HCT116 (cell line): ENCODE results near the gene FARSA. TPM values are rescaled to one million over a fixed set of nuclear protein-coding genes. Genes with fewer than 3 reads are reported as not detected.

Source experiments
- ATAC-seq: fragments of 200-7000 bp; cut with Tn5 transposase; 2 replicates; pipeline ENCODE4 v1.9.1; 2020; ENCODE audit warnings: mild to moderate bottlenecking, moderate library complexity
- BruUV-seq: library from RNA; stranded (reverse); fragments of 400-500 nt; replicated peaks from 2 replicates; lab custom pipeline; 2021; lab: Mats Ljungman, UMichigan
- CTCF ChIA-PET: fragments of 300-600 bp; sonication (Branson Sonifier 250); formaldehyde crosslinking; loops from one replicate; lab custom pipeline; 2021; ENCODE audit warnings: antibody characterized with exemption; lab: Charles Lee
- POLR2A ChIA-PET: fragments of 300-600, 350-600 bp; sonication (Branson Sonifier 250); formaldehyde crosslinking; loops from one replicate; lab custom pipeline; 2021; ENCODE audit warnings: antibody characterized with exemption; lab: Charles Lee
- RAD21 ChIA-PET, 2 experiments: fragments of 300-600 bp; sonication (Branson Sonifier 250); formaldehyde crosslinking; loops; one replicate each; lab custom pipeline; 2023; ENCODE audit warnings: low total read pairs in 2 of 2; ENCODE audit not compliant: uncharacterized antibody in 2 of 2, unreplicated experiment in 2 of 2, low non-redundant PET in 1 of 2; lab: Charles Lee
- DNase-seq: peaks from one replicate; pipeline ENCODE4 v3.0.0-alpha.2; 2010; ENCODE audit warnings: low read depth, low spot score
- H2AFZ ChIP-seq: fragments of 200-600 bp; shearing (Covaris generic), sonication (generic); 2 replicates; pipeline ENCODE4 v1.6.1; 2017; ENCODE audit warnings: low read depth, mixed run types, mixed read lengths, antibody characterized with exemption, low read length; ENCODE audit not compliant: poor library complexity, severe bottlenecking
- H3K27ac ChIP-seq: 2 replicates; pipeline ENCODE4 v1.5.1; 2012; ENCODE audit warnings: low read depth, low read length
- H3K27me3 ChIP-seq: fragments of 200-600 bp; sonication (generic); 2 replicates; pipeline ENCODE4 v1.6.1; 2016; ENCODE audit warnings: mixed run types, low read length, mixed read lengths; ENCODE audit not compliant: insufficient read depth
- H3K36me3 ChIP-seq, 2 experiments: fragments of 200-500 bp in 1 of 2; fragments of 200-600 bp in 1 of 2; sonication (Bioruptor generic) in 1 of 2; sonication (generic) in 1 of 2; 2 replicates each; pipeline versions ENCODE4 v1.5.1 to v1.6.1; 2014 to 2016; ENCODE audit warnings: low read length in 2 of 2, inconsistent platforms in 1 of 2, mixed read lengths in 1 of 2, mixed run types in 1 of 2; ENCODE audit not compliant: insufficient read depth in 2 of 2, control insufficient read depth in 1 of 2
- H3K4me1 ChIP-seq, 2 experiments: fragments of 200-600 bp in 1 of 2; sonication (generic) in 1 of 2; 2 replicates each; pipeline versions ENCODE4 v1.5.1 to v1.6.1; 2012 to 2017; ENCODE audit warnings: low read length in 2 of 2, inconsistent platforms in 1 of 2, mild to moderate bottlenecking in 1 of 2, mixed read lengths in 1 of 2, mixed run types in 1 of 2, moderate library complexity in 1 of 2; ENCODE audit not compliant: insufficient read depth in 2 of 2, control insufficient read depth in 1 of 2
- H3K4me2 ChIP-seq: fragments of 200-600 bp; sonication (generic); 2 replicates; pipeline ENCODE4 v1.6.1; 2017; ENCODE audit warnings: mixed run types, low read length, mixed read lengths
- H3K4me3 ChIP-seq, 2 experiments: fragments of 200-600 bp in 1 of 2; sonication (generic) in 1 of 2; replicated peaks in 1 of 2; 2 replicates each; pipeline ENCODE4 v1.5.1; 2011 to 2016; ENCODE audit warnings: low read length in 2 of 2, control low read depth in 1 of 2, low read depth in 1 of 2, mild to moderate bottlenecking in 1 of 2, mixed read lengths in 1 of 2, mixed run types in 1 of 2
- H3K79me2 ChIP-seq: fragments of 200-600 bp; sonication (generic); 2 replicates; pipeline ENCODE4 v1.6.1; 2017; ENCODE audit warnings: mild to moderate bottlenecking, mixed run types, low read length, moderate library complexity, mixed read lengths; ENCODE audit not compliant: insufficient read depth
- H3K9ac ChIP-seq: fragments of 200-600 bp; sonication (generic); 2 replicates; pipeline ENCODE4 v1.6.1; 2016; ENCODE audit warnings: low read length, mixed read lengths
- H3K9me2 ChIP-seq: fragments of 200-600 bp; sonication (generic), shearing (Covaris generic); 2 replicates; pipeline ENCODE4 v1.6.1; 2017; ENCODE audit warnings: mixed run types, mild to moderate bottlenecking, moderate library complexity; ENCODE audit not compliant: insufficient read depth
- H3K9me3 ChIP-seq, 2 experiments: fragments of 200-500 bp in 1 of 2; fragments of 200-600 bp in 1 of 2; sonication (Bioruptor generic) in 1 of 2; sonication (generic) in 1 of 2; 2 replicates each; pipeline ENCODE4 v1.6.1; 2014 to 2017; ENCODE audit warnings: low read length in 2 of 2, mixed read lengths in 2 of 2, inconsistent platforms in 1 of 2, low read depth in 1 of 2, mild to moderate bottlenecking in 1 of 2, mixed run types in 1 of 2, moderate library complexity in 1 of 2; ENCODE audit not compliant: control insufficient read depth in 1 of 2, insufficient read depth in 1 of 2
- H4K20me1 ChIP-seq: fragments of 200-600 bp; sonication (generic), shearing (Covaris generic); 2 replicates; pipeline ENCODE4 v1.6.1; 2017; ENCODE audit warnings: mixed run types, mild to moderate bottlenecking, moderate library complexity; ENCODE audit not compliant: insufficient read depth
- EZH2 ChIP-seq: fragments of 200-600 bp; sonication (generic); IDR thresholded peaks from 2 replicates; pipeline ENCODE4 v1.6.1; 2017; ENCODE audit warnings: antibody characterized with exemption, mixed run types
- EZH2phosphoT487 ChIP-seq: fragments of 200-600 bp; IDR thresholded peaks from 2 replicates; pipeline ENCODE4 v1.6.1; 2018; ENCODE audit warnings: antibody characterized with exemption, borderline replicate concordance
- JUND ChIP-seq: IDR thresholded peaks from 2 replicates; pipeline ENCODE4 v1.6.1; 2012
- POLR2A ChIP-seq: IDR thresholded peaks from 2 replicates; pipeline ENCODE4 v1.7.0; 2011; ENCODE audit warnings: borderline replicate concordance; ENCODE audit not compliant: insufficient read depth, insufficient read length; ENCODE audit errors: extremely low read depth
- SP1 ChIP-seq: IDR thresholded peaks from 2 replicates; pipeline ENCODE4 v1.6.1; 2012; ENCODE audit warnings: low read depth
- TCF7L2 ChIP-seq: IDR thresholded peaks from 2 replicates; pipeline ENCODE4 v1.7.0; 2011; ENCODE audit warnings: borderline replicate concordance, inconsistent platforms; ENCODE audit not compliant: insufficient read depth, insufficient read length; ENCODE audit errors: extremely low read depth
- ZBTB33 ChIP-seq: IDR thresholded peaks from 2 replicates; pipeline ENCODE4 v1.6.1; 2011; ENCODE audit warnings: mild to moderate bottlenecking, low read length, moderate library complexity; ENCODE audit not compliant: insufficient replicate concordance; ENCODE audit errors: extremely low read depth
- ZFX ChIP-seq: fragments of 450-650 bp; IDR thresholded peaks from 2 replicates; pipeline ENCODE4 v1.6.1; 2017
- ZNF274 ChIP-seq: fragments of 200-500 bp; sonication (Bioruptor generic); IDR thresholded peaks from 2 replicates; pipeline ENCODE4 v1.6.1; 2014; ENCODE audit warnings: mild to moderate bottlenecking, low read depth, low read length, inconsistent platforms
- intact Hi-C: fragments of 100-400 bp; cut with micrococcal nuclease; formaldehyde crosslinking; loops from 2 replicates; pipeline ENCODE4 v1.10.0; 2022
- total RNA-seq: library from RNA; stranded (reverse); gene quantifications from one replicate; pipeline ENCODE4 v1.2.1, GENCODE V29; 2021; ENCODE audit not compliant: unreplicated experiment

The FARSA gene
- total RNA-seq, 1 experiment from 2014 or later = 129 TPM

DNA sequence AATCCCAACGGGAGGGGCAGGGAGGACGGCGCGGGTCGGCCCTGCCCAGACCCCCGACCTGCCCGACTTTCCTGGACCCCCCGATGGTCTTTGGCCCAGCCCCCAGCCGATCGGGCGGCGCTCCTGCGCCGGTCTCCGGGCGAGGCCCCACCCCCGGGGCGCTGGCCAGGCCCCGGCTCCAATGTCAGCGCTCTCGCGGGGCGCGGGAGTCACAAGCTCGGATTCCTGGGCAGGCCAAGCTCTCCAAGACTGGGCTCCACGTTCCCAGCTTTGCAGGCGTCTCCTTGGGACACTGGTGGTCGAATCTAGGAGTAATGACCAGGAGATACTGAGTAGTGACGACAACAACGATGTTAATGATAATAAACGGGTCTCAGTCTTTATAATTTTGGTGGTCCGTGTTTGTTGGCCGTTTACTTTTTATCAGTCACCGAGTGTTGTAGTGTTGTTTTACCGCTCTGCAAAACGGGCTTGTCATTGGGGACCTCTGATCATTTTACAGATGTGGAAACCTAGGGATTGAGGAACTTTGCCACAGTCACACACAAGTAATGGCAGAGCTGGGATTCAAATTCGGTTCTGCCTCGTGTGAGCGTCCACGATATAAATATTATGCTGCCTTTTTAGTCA is 12.7 kb upstream of the FARSA start:
- ATAC-seq (peak; percentile 73), DNase-seq (peak; percentile 41)
- Histone ChIP-seq H3K9me3 (no peaks in the 10 kb centered on the region), H3K27ac (peak overlapping the region; percentile 76), H3K36me3 (peaks cover 38 to 50% of the 10 kb centered on the region in 2 experiments), H3K79me2 (peaks cover 68% of the 10 kb centered on the region), H4K20me1 (no peaks in the 10 kb centered on the region), H2AFZ (no peak overlapping the region), H3K4me3 (peak overlapping the region; percentile 80 to 98), H3K4me1 (peaks cover 3 to 21% of the 10 kb centered on the region in 2 experiments; a peak in 3 of 4 replicates), H3K9me2 (no peaks in the 10 kb centered on the region), H3K4me2 (peak overlapping the region; percentile 91), H3K27me3 (no peaks in the 10 kb centered on the region), H3K9ac (peak overlapping the region; percentile 93)
- ChIA-PET RAD21 (no interaction called here), POLR2A (interaction anchor here (1.0 to 1.2 kb wide), 2 partner anchors 9 kb away, joined by 4 to 8 read pairs; no protein-coding TSS in a partner anchor), CTCF (interaction anchor here (0.6 kb wide), 1 partner anchor 1450 kb away, joined by 3 read pairs; no protein-coding TSS in a partner anchor)
- intact Hi-C loops = no loop called here
- BruUV-seq = no TSS peak
- no peak for TF ChIP-seq SP1
- TF ChIP-seq EZH2 = no peak
- no peak for TF ChIP-seq EZH2phosphoT487
- no peak for TF ChIP-seq JUND
- no peak for TF ChIP-seq ZNF274
- no peak for TF ChIP-seq ZBTB33
- TF ChIP-seq TCF7L2 = no peak
- TF ChIP-seq POLR2A = peak; percentile 56
- peak; percentile 65; the same call in 1 of the 2 replicates for TF ChIP-seq ZFX
